Mesendoderm (in vitro differentiated cells): ENCODE measurements around the gene SLC28A1.
A peak's percentile ranks its signal among the peaks of the same experiment; 100 is the strongest.

Experiments used
- DNase-seq: peaks from one replicate; pipeline ENCODE4 v3.0.0; 2013
- H2AK5ac ChIP-seq: 2 replicates; pipeline ENCODE4 v1.6.1; 2013; ENCODE audit warnings: low read length, inconsistent platforms
- H2BK120ac ChIP-seq: 2 replicates; pipeline ENCODE4 v1.6.1; 2013; ENCODE audit warnings: low read depth, mild to moderate bottlenecking, low read length, moderate library complexity, mixed read lengths
- H2BK15ac ChIP-seq: replicated peaks from 2 replicates; pipeline ENCODE4 v1.6.1; 2013; ENCODE audit warnings: low read depth, mild to moderate bottlenecking, moderate library complexity
- H2BK5ac ChIP-seq: 2 replicates; pipeline ENCODE4 v1.6.1; 2013; ENCODE audit warnings: low read length, inconsistent platforms
- H3K18ac ChIP-seq: 2 replicates; pipeline ENCODE4 v1.6.1; 2013; ENCODE audit warnings: mild to moderate bottlenecking, low read length, mixed read lengths
- H3K23ac ChIP-seq: one replicate; pipeline ENCODE4 v1.6.1; 2013; ENCODE audit warnings: low read length
- H3K27ac ChIP-seq: 2 replicates; pipeline ENCODE4 v1.5.1; 2013; ENCODE audit warnings: low read depth, mild to moderate bottlenecking, inconsistent platforms, low read length, moderate library complexity
- H3K27me3 ChIP-seq: 2 replicates; pipeline ENCODE4 v1.6.1; 2013; ENCODE audit warnings: low read length, control low read depth, mild to moderate bottlenecking, inconsistent platforms; ENCODE audit not compliant: insufficient read depth, poor library complexity
- H3K36me3 ChIP-seq: 2 replicates; pipeline ENCODE4 v1.6.1; 2013; ENCODE audit warnings: low read length, inconsistent platforms; ENCODE audit not compliant: control insufficient read depth, insufficient read depth
- H3K4ac ChIP-seq: one replicate; pipeline ENCODE4 v1.6.1; 2013; ENCODE audit warnings: low read depth, mild to moderate bottlenecking, low read length, moderate library complexity
- H3K4me1 ChIP-seq: 2 replicates; pipeline ENCODE4 v1.6.1; 2013; ENCODE audit warnings: low read depth, low read length, inconsistent platforms; ENCODE audit not compliant: control insufficient read depth
- H3K4me2 ChIP-seq: 2 replicates; pipeline ENCODE4 v1.6.1; 2013; ENCODE audit warnings: low read length
- H3K4me3 ChIP-seq: 2 replicates; pipeline ENCODE4 v1.5.1; 2013; ENCODE audit warnings: mild to moderate bottlenecking, low read length
- H3K56ac ChIP-seq: one replicate; pipeline ENCODE4 v1.6.1; 2013; ENCODE audit warnings: low read length
- H3K79me1 ChIP-seq: 2 replicates; pipeline ENCODE4 v1.6.1; 2013; ENCODE audit warnings: low read length, inconsistent platforms
- H3K79me2 ChIP-seq: 2 replicates; pipeline ENCODE4 v1.6.1; 2013; ENCODE audit warnings: mild to moderate bottlenecking, low read length; ENCODE audit not compliant: control insufficient read depth, insufficient read depth
- H3K9ac ChIP-seq: 2 replicates; pipeline ENCODE4 v1.6.1; 2013; ENCODE audit warnings: low read length, inconsistent platforms
- H4K5ac ChIP-seq: one replicate; pipeline ENCODE4 v1.6.1; 2013; ENCODE audit warnings: low read length
- H4K8ac ChIP-seq: one replicate; pipeline ENCODE4 v1.6.1; 2013; ENCODE audit warnings: low read depth, mild to moderate bottlenecking, control low read depth, low read length, moderate library complexity
- WGBS: extraction: QIAGEN DNeasy Blood & Tissue Kit; methylation state at CpG from one replicate; pipeline ENCODE4 v1.1.7; 2013; ENCODE audit warnings: low lambda C conversion rate, missing lambda C conversion rate; ENCODE audit not compliant: insufficient coverage; ENCODE audit errors: extremely low coverage; 5-methylcytosine and 5-hydroxymethylcytosine counted together

The SLC28A1 gene

GRCh38 chr15:84976746-84977345, 92.4 kb downstream of the SLC28A1 start:
- H3K27me3 ChIP-seq: no peaks in the 10 kb centered on the region
- no peak overlapping the region for H3K4me3 ChIP-seq
- no peak overlapping the region for H3K27ac ChIP-seq
- H3K4ac ChIP-seq: no peak overlapping the region
- H4K8ac ChIP-seq: no peak overlapping the region
- no peak overlapping the region for H3K23ac ChIP-seq
- H3K79me2 ChIP-seq: no peaks in the 10 kb centered on the region
- no peak overlapping the region for H3K4me2 ChIP-seq
- H2BK15ac ChIP-seq: no peak overlapping the region
- no peak for DNase-seq
- no peak overlapping the region for H4K5ac ChIP-seq
- H2BK5ac ChIP-seq: no peak overlapping the region
- no peaks in the 10 kb centered on the region for H3K36me3 ChIP-seq
- no peak overlapping the region for H2BK120ac ChIP-seq
- H3K56ac ChIP-seq: no peak overlapping the region
- no peaks in the 10 kb centered on the region for H3K79me1 ChIP-seq
- H3K9ac ChIP-seq: no peak overlapping the region
- no peak overlapping the region for H2AK5ac ChIP-seq
- H3K18ac ChIP-seq: no peak overlapping the region
- no peaks in the 10 kb centered on the region for H3K4me1 ChIP-seq
- no CpG with 5 or more reads among the region's 10 CpGs for WGBS

- WGBS: no CpG with 5 or more reads among the region's 16 CpGs
- Histone ChIP-seq H3K4me3 (no peak overlapping the region), H3K36me3 (no peaks in the 10 kb centered on the region)
Measured at GRCh38 chr15:84979651-84980050, 95.2 kb downstream of the SLC28A1 start.

GRCh38 chr15:84980196-84981053, 96.0 kb downstream of the SLC28A1 start:
- no peak overlapping the region for H2AK5ac ChIP-seq
- H3K27ac ChIP-seq: peak overlapping the region; percentile 68
- peak overlapping the region; percentile 4 for H3K4me3 ChIP-seq
- peak overlapping the region; percentile 78 for H3K56ac ChIP-seq
- H3K4me1 ChIP-seq: peaks cover 5% of the 10 kb centered on the region
- H3K4me2 ChIP-seq: peak overlapping the region; percentile 47
- H3K18ac ChIP-seq: peak overlapping the region; percentile 85
- peak; percentile 93 for DNase-seq
- peak overlapping the region; percentile 54 for H3K9ac ChIP-seq
- H3K4ac ChIP-seq: peak overlapping the region; percentile 88
- no peak overlapping the region for H2BK5ac ChIP-seq
- H3K27me3 ChIP-seq: peaks cover 5% of the 10 kb centered on the region
- WGBS: no CpG with 5 or more reads among the region's 66 CpGs
- no peak overlapping the region for H2BK15ac ChIP-seq
- no peak overlapping the region for H3K23ac ChIP-seq
- H4K5ac ChIP-seq: no peak overlapping the region
- H3K79me1 ChIP-seq: peaks cover 2% of the 10 kb centered on the region
- H3K79me2 ChIP-seq: peaks cover 1% of the 10 kb centered on the region
- no peaks in the 10 kb centered on the region for H3K36me3 ChIP-seq
- no peak overlapping the region for H2BK120ac ChIP-seq
- H4K8ac ChIP-seq: no peak overlapping the region

More at GRCh38 chr15:84979651-84980050, 95.2 kb downstream of the SLC28A1 start:
- peaks cover 1% of the 10 kb centered on the region for H3K79me1 ChIP-seq
- peak overlapping the region; percentile 35 for H3K9ac ChIP-seq
- H2BK15ac ChIP-seq: no peak overlapping the region
- peaks cover 5% of the 10 kb centered on the region for H3K27me3 ChIP-seq
- DNase-seq: peak; percentile 58
- H3K4me1 ChIP-seq: peaks cover 5% of the 10 kb centered on the region
- peak overlapping the region; percentile 52 for H3K56ac ChIP-seq
- H2BK5ac ChIP-seq: no peak overlapping the region
- H2BK120ac ChIP-seq: no peak overlapping the region
- no peak overlapping the region for H3K23ac ChIP-seq
- no peak overlapping the region for H2AK5ac ChIP-seq
- H4K8ac ChIP-seq: no peak overlapping the region
- no peak overlapping the region for H3K27ac ChIP-seq
- H3K79me2 ChIP-seq: no peaks in the 10 kb centered on the region
- no peak overlapping the region for H3K18ac ChIP-seq
- H3K4ac ChIP-seq: no peak overlapping the region
- H3K4me2 ChIP-seq: peak overlapping the region; percentile 5
- H4K5ac ChIP-seq: no peak overlapping the region

- H3K4ac ChIP-seq: peak overlapping the region; percentile 88
- no CpG with 5 or more reads among the region's 75 CpGs for WGBS
- peak; percentile 98 for DNase-seq
Measured at GRCh38 chr15:84981054-84981710, 96.7 kb downstream of the SLC28A1 start.

GRCh38 chr15:84981711-84982300, 97.3 kb downstream of the SLC28A1 start, which contains the start of gene PDE8A:
PDE8A (plus strand) TSS chr15:84981856; CDS start chr15:84982163, 307 bp downstream.
- H3K4me3 ChIP-seq: peak within 1 kb of the TSS; percentile 54
- no peak within 1 kb of the TSS for H2BK15ac ChIP-seq
- H4K5ac ChIP-seq: no peak within 1 kb of the TSS
- no peak within 1 kb of the TSS for H4K8ac ChIP-seq
- no peak within 1 kb of the TSS for H2BK5ac ChIP-seq
- H3K27me3 ChIP-seq: peaks cover 5% of the 10 kb centered on the region
- no peak within 1 kb of the TSS for H2BK120ac ChIP-seq
- no peak within 1 kb of the TSS for H2AK5ac ChIP-seq
- H3K23ac ChIP-seq: peak within 1 kb of the TSS; percentile 51
- H3K9ac ChIP-seq: peak within 1 kb of the TSS; percentile 76
- H3K36me3 ChIP-seq: no peaks in the 10 kb centered on the region
- H3K79me2 ChIP-seq: peaks cover 3% of the 10 kb centered on the region
- peak within 1 kb of the TSS; percentile 85 for H3K18ac ChIP-seq
- H3K4ac ChIP-seq: peak within 1 kb of the TSS; percentile 88
- peaks cover 5% of the 10 kb centered on the region for H3K79me1 ChIP-seq
- H3K27ac ChIP-seq: peak within 1 kb of the TSS; percentile 68
- H3K4me1 ChIP-seq: peaks cover 5% of the 10 kb centered on the region
- H3K56ac ChIP-seq: peak within 1 kb of the TSS; percentile 84
- H3K4me2 ChIP-seq: peak within 1 kb of the TSS; percentile 62
- no CpG with 5 or more reads among the region's 95 CpGs for WGBS
- DNase-seq: peak; percentile 62

More at GRCh38 chr15:84981054-84981710, 96.7 kb downstream of the SLC28A1 start:
- H4K8ac ChIP-seq: no peak overlapping the region
- H3K56ac ChIP-seq: peak overlapping the region; percentile 84
- peak overlapping the region; percentile 76 for H3K9ac ChIP-seq
- no peak overlapping the region for H2BK5ac ChIP-seq
- no peaks in the 10 kb centered on the region for H3K36me3 ChIP-seq
- no peak overlapping the region for H2AK5ac ChIP-seq
- H3K79me2 ChIP-seq: peaks cover 3% of the 10 kb centered on the region
- H3K4me3 ChIP-seq: peak overlapping the region; percentile 54
- peaks cover 5% of the 10 kb centered on the region for H3K27me3 ChIP-seq
- H3K4me1 ChIP-seq: peaks cover 5% of the 10 kb centered on the region
- no peak overlapping the region for H2BK120ac ChIP-seq
- no peak overlapping the region for H2BK15ac ChIP-seq
- H4K5ac ChIP-seq: no peak overlapping the region
- H3K79me1 ChIP-seq: peaks cover 5% of the 10 kb centered on the region
- peak overlapping the region; percentile 68 for H3K27ac ChIP-seq
- peak overlapping the region; percentile 62 for H3K4me2 ChIP-seq
- H3K23ac ChIP-seq: no peak overlapping the region
- H3K18ac ChIP-seq: peak overlapping the region; percentile 85
